RPMI8226 (cell line): ENCODE results near the gene DDRGK1.
"Not testable (repeated sequence)": the region's sequence is repeated elsewhere in the genome, so short reads cannot be mapped to it uniquely, and the experiment has no call there.

Experiments used
- DNase-seq: peaks from one replicate; pipeline ENCODE4 v3.0.0-alpha.2; 2015

DDRGK1 gene

GRCh38 chr20:3163099-3164042 lies 41.1 kb downstream of the DDRGK1 start:
- DNase-seq, result no peak

- DNase-seq, result no peak
These were observed 42.3 kb downstream of the DDRGK1 start for GRCh38 chr20:3162080-3162611.

GRCh38 chr20:3161316-3162079 lies 43.0 kb downstream of the DDRGK1 start:
- DNase-seq, result no peak

GRCh38 chr20:3160418-3160817 lies 44.1 kb downstream of the DDRGK1 start:
- no peak for DNase-seq

GRCh38 chr20:3158968-3159431 lies 45.5 kb downstream of the DDRGK1 start:
- no peak for DNase-seq

- DNase-seq, result no peak
These were observed 46.7 kb downstream of the DDRGK1 start for GRCh38 chr20:3157817-3158216.

- DNase-seq, result no peak
These were observed 47.5 kb downstream of the DDRGK1 start for GRCh38 chr20:3156811-3157619.

GRCh38 chr20:3152057-3152644 lies 52.3 kb downstream of the DDRGK1 start:
- DNase-seq, result not testable (repeated sequence)

- no peak for DNase-seq
These were observed 53.6 kb downstream of the DDRGK1 start for GRCh38 chr20:3150908-3151307.

GRCh38 chr20:3146732-3147341 lies 57.6 kb downstream of the DDRGK1 start:
- no peak for DNase-seq

GRCh38 chr20:3141757-3142156 lies 62.7 kb downstream of the DDRGK1 start:
- no peak for DNase-seq
